SK-N-SH (cell line): ENCODE data around the gene BACE1-AS. TPM values are rescaled to one million over a fixed set of nuclear protein-coding genes. Genes with fewer than 3 reads are reported as not detected.

ENCODE experiments used
- CTCF ChIA-PET: fragments of 300-600, 350-600 bp; formaldehyde crosslinking; extraction: SDS; loops from one replicate; lab custom pipeline; 2021; lab: Yijun Ruan, JAX
- POLR2A ChIA-PET: fragments of 350-600 bp; sonication (Branson Sonifier 250); formaldehyde crosslinking; extraction: SDS; loops from one replicate; lab custom pipeline; 2020; ENCODE audit warnings: antibody characterized with exemption, inconsistent platforms; lab: Yijun Ruan, JAX
- DNase-seq: peaks from one replicate; pipeline ENCODE4 v3.0.0; 2012
- H2AFZ ChIP-seq: fragments of 200-600 bp; sonication (generic); 2 replicates; pipeline ENCODE4 v1.8.1; 2016; ENCODE audit warnings: antibody characterized with exemption, mild to moderate bottlenecking, low read depth
- H3F3A ChIP-seq: fragments of 200-600 bp; sonication (generic); replicated peaks from 2 replicates; pipeline ENCODE3; 2016; ENCODE audit warnings: antibody characterized with exemption, mild to moderate bottlenecking; ENCODE audit not compliant: insufficient read depth
- H3K27ac ChIP-seq, 2 experiments: fragments of 200-500 bp in 1 of 2; fragments of 200-600 bp in 1 of 2; sonication (Bioruptor generic) in 1 of 2; sonication (generic), shearing (Covaris generic) in 1 of 2; 2 replicates each; pipeline versions ENCODE4 v1.5.1 to v1.6.1; 2014 to 2016; ENCODE audit warnings: low read depth in 2 of 2, inconsistent platforms in 1 of 2, low read length in 1 of 2, mild to moderate bottlenecking in 1 of 2, mixed read lengths in 1 of 2
- H3K27me3 ChIP-seq: fragments of 200-600 bp; sonication (generic), shearing (Covaris generic); 2 replicates; pipeline ENCODE4 v1.6.1; 2016; ENCODE audit warnings: mixed run types; ENCODE audit not compliant: insufficient read depth
- H3K36me3 ChIP-seq, 2 experiments: fragments of 200-500 bp in 1 of 2; fragments of 200-600 bp in 1 of 2; sonication (Bioruptor generic) in 1 of 2; sonication (generic) in 1 of 2; replicated peaks in 1 of 2; 2 replicates each; pipeline versions ENCODE3 to v1.5.1; 2014 to 2016; ENCODE audit warnings: low read length in 1 of 2, mild to moderate bottlenecking in 1 of 2; ENCODE audit not compliant: insufficient read depth in 2 of 2, control insufficient read depth in 1 of 2
- H3K4me1 ChIP-seq, 2 experiments: fragments of 200-500 bp in 1 of 2; fragments of 200-600 bp in 1 of 2; sonication (Bioruptor generic) in 1 of 2; sonication (generic), shearing (Covaris generic) in 1 of 2; 2 replicates each; pipeline versions ENCODE4 v1.5.1 to v1.6.1; 2014 to 2016; ENCODE audit warnings: low read depth in 1 of 2, low read length in 1 of 2, mixed run types in 1 of 2; ENCODE audit not compliant: insufficient read depth in 2 of 2, control insufficient read depth in 1 of 2
- H3K4me2 ChIP-seq: fragments of 200-600 bp; sonication (generic), shearing (Covaris generic); 2 replicates; pipeline ENCODE4 v1.6.1; 2017; ENCODE audit warnings: mixed run types
- H3K4me3 ChIP-seq, 2 experiments: fragments of 200-500 bp in 1 of 2; fragments of 200-600 bp in 1 of 2; sonication (Bioruptor generic) in 1 of 2; sonication (generic), shearing (Covaris generic) in 1 of 2; 2 replicates each; pipeline versions ENCODE4 v1.5.1 to v1.8.1; 2014 to 2016; ENCODE audit warnings: low read depth in 2 of 2, inconsistent platforms in 1 of 2, low read length in 1 of 2, mild to moderate bottlenecking in 1 of 2, mixed read lengths in 1 of 2, moderate library complexity in 1 of 2
- H3K79me2 ChIP-seq: fragments of 200-600 bp; sonication (generic); 2 replicates; pipeline ENCODE4 v1.8.1; 2017; ENCODE audit warnings: mild to moderate bottlenecking; ENCODE audit not compliant: insufficient read depth
- H3K9ac ChIP-seq: fragments of 200-600 bp; sonication (generic); 2 replicates; pipeline ENCODE4 v1.6.1; 2017; ENCODE audit warnings: mixed run types
- H3K9me2 ChIP-seq: fragments of 200-600 bp; sonication (generic); 2 replicates; pipeline ENCODE4 v1.6.1; 2017; ENCODE audit warnings: mixed run types
- H3K9me3 ChIP-seq: fragments of 200-600 bp; sonication (generic); 2 replicates; pipeline ENCODE4 v1.6.1; 2017; ENCODE audit warnings: mixed run types, mild to moderate bottlenecking, moderate library complexity
- H4K20me1 ChIP-seq: fragments of 200-600 bp; sonication (generic); 2 replicates; pipeline ENCODE4 v1.6.1; 2017; ENCODE audit warnings: mild to moderate bottlenecking, mixed run types; ENCODE audit not compliant: insufficient read depth
- CHD2 ChIP-seq: fragments of 150-350 bp; IDR thresholded peaks from 2 replicates; pipeline ENCODE4 v1.6.1; 2018; ENCODE audit warnings: low read length; ENCODE audit not compliant: partially characterized antibody
- FOXJ3 ChIP-seq: sonication (generic); formaldehyde crosslinking; IDR thresholded peaks from 2 replicates; pipeline ENCODE4 v1.5.1; 2020; ENCODE audit warnings: mild to moderate bottlenecking, missing genetic modification reagents
- MXI1 ChIP-seq: IDR thresholded peaks from 2 replicates; pipeline ENCODE4 v1.6.1; 2012; ENCODE audit warnings: mild to moderate bottlenecking, low read depth, low read length, improper control_type of control experiment
- NRF1 ChIP-seq: IDR thresholded peaks from 2 replicates; pipeline ENCODE4 v1.6.1; 2012; ENCODE audit warnings: low read depth, mild to moderate bottlenecking, low read length
- POLR2AphosphoS5 ChIP-seq: IDR thresholded peaks from 2 replicates; pipeline ENCODE4 v1.6.1; 2012; ENCODE audit warnings: low read depth, low read length
- RAD21 ChIP-seq: IDR thresholded peaks from 2 replicates; pipeline ENCODE4 v1.6.1; 2012; ENCODE audit warnings: mild to moderate bottlenecking, low read length
- TAF1 ChIP-seq: IDR thresholded peaks from 2 replicates; pipeline ENCODE4 v1.6.1; 2012; ENCODE audit warnings: low read depth, mild to moderate bottlenecking, low read length, moderate library complexity, borderline replicate concordance
- TCF12 ChIP-seq: IDR thresholded peaks from 2 replicates; pipeline ENCODE4 v1.4.0; 2012
- TEAD4 ChIP-seq: IDR thresholded peaks from 2 replicates; pipeline ENCODE4 v1.4.0; 2012; ENCODE audit warnings: mild to moderate bottlenecking, borderline replicate concordance; ENCODE audit not compliant: insufficient read depth
- WGBS: methylation state at CpG from one replicate; pipeline ENCODE4 v1.1.6; 2017; ENCODE audit warnings: low lambda C conversion rate; 5-methylcytosine and 5-hydroxymethylcytosine counted together
- polyA plus RNA-seq, 3 experiments: library from polyadenylated mRNA; depleted of rRNA; stranded (reverse); fragments of >200 nt; gene quantifications; 2 replicates each; pipeline ENCODE4 v1.2.3, GENCODE V29; 2012
- TF ChIP-seq, protein P1 (sequence below): IDR thresholded peaks from 2 replicates; pipeline ENCODE4 v1.6.1; 2012; ENCODE audit warnings: mild to moderate bottlenecking, low read depth, low read length, moderate library complexity
- TF ChIP-seq, protein P2 (sequence below): IDR thresholded peaks from 2 replicates; pipeline ENCODE4 v1.4.0; 2012; ENCODE audit warnings: low read depth, borderline replicate concordance

BACE1-AS gene
- polyA plus RNA-seq, 1 of the 3 experiments (the other 2 are of a cell fraction): 5.7 TPM

DNA sequence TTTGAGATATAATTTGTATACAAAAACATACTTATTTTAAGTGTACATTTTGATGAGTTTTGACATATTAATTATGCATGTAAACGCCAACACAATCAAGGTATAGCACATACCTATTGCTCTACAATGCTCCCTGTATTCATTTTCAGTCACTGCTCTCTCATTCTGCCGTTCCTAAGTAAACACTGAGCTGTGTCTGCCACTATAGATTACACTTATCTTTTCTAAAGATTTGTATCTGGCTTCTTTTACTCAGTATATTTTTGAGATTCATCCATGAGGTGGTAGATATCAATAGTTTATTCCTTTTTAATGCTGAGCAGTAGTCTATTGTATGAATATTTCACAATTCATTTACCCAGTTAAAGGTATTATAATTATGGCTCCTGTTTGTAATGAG lies 25.4 kb upstream of the BACE1-AS start (continued):
- TF ChIP-seq FOXJ3 (CRISPR knock-in tag): no peak

DNA sequence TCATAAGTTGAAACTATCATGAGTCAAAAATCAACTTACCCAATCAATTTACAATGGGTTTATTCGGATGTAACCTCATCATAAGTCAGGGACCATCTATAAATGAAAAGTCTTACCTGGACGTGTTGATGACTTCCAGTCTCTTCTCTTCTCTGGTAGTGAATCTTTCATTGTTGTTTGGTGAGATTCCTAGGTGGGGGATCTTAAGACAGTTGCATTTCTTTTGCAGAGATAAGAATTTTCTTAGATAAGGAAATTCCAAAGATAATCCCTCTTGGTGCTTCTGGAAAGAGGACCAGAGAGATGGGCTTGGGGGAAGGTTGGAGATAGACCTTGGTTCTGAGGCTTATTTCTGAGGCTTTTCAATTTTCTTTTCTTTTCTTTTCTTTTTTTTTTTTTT lies 21.3 kb upstream of the BACE1-AS start:
- Histone ChIP-seq H3F3A (peaks cover 18% of the 10 kb centered on the region), H3K4me2 (no peak overlapping the region), H3K79me2 (peaks cover 6% of the 10 kb centered on the region; the same call in 1 of the 2 replicates), H3K9me3 (peaks cover 3% of the 10 kb centered on the region; the same call in 1 of the 2 replicates), H3K27ac (no peak overlapping the region), H3K27me3 (no peaks in the 10 kb centered on the region), H3K9me2 (no peaks in the 10 kb centered on the region), H3K9ac (no peak overlapping the region), H4K20me1 (no peaks in the 10 kb centered on the region), H3K4me1 (no peaks in the 10 kb centered on the region), H3K36me3 (peaks cover 0 to 28% of the 10 kb centered on the region in 2 experiments), H2AFZ (no peak overlapping the region), H3K4me3 (no peak overlapping the region)
- ChIA-PET POLR2A (no interaction called here), CTCF (no interaction called here)
- TF ChIP-seq RAD21: no peak
- no peak for TF ChIP-seq TAF1
- TF ChIP-seq, protein P1, sequence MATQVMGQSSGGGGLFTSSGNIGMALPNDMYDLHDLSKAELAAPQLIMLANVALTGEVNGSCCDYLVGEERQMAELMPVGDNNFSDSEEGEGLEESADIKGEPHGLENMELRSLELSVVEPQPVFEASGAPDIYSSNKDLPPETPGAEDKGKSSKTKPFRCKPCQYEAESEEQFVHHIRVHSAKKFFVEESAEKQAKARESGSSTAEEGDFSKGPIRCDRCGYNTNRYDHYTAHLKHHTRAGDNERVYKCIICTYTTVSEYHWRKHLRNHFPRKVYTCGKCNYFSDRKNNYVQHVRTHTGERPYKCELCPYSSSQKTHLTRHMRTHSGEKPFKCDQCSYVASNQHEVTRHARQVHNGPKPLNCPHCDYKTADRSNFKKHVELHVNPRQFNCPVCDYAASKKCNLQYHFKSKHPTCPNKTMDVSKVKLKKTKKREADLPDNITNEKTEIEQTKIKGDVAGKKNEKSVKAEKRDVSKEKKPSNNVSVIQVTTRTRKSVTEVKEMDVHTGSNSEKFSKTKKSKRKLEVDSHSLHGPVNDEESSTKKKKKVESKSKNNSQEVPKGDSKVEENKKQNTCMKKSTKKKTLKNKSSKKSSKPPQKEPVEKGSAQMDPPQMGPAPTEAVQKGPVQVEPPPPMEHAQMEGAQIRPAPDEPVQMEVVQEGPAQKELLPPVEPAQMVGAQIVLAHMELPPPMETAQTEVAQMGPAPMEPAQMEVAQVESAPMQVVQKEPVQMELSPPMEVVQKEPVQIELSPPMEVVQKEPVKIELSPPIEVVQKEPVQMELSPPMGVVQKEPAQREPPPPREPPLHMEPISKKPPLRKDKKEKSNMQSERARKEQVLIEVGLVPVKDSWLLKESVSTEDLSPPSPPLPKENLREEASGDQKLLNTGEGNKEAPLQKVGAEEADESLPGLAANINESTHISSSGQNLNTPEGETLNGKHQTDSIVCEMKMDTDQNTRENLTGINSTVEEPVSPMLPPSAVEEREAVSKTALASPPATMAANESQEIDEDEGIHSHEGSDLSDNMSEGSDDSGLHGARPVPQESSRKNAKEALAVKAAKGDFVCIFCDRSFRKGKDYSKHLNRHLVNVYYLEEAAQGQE: no peak
- TF ChIP-seq, protein P2, sequence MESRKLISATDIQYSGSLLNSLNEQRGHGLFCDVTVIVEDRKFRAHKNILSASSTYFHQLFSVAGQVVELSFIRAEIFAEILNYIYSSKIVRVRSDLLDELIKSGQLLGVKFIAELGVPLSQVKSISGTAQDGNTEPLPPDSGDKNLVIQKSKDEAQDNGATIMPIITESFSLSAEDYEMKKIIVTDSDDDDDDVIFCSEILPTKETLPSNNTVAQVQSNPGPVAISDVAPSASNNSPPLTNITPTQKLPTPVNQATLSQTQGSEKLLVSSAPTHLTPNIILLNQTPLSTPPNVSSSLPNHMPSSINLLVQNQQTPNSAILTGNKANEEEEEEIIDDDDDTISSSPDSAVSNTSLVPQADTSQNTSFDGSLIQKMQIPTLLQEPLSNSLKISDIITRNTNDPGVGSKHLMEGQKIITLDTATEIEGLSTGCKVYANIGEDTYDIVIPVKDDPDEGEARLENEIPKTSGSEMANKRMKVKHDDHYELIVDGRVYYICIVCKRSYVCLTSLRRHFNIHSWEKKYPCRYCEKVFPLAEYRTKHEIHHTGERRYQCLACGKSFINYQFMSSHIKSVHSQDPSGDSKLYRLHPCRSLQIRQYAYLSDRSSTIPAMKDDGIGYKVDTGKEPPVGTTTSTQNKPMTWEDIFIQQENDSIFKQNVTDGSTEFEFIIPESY: no peak
- no peak for TF ChIP-seq NRF1
- no peak for TF ChIP-seq POLR2AphosphoS5
- no peak for TF ChIP-seq TCF12
- TF ChIP-seq MXI1: no peak
- no peak for TF ChIP-seq TEAD4
- TF ChIP-seq FOXJ3 (CRISPR knock-in tag): no peak
- TF ChIP-seq CHD2: no peak
- DNase-seq: no peak
- 94% methylated on average over 2 of the region's 2 CpGs for WGBS
